ENCODE results near the gene PLEKHG4.

Gene PLEKHG4

GRCh38 chr16:67264277-67264676, 15.1 kb upstream of the PLEKHG4 start:
- DNase-seq, result no peak

- DNase-seq, result no peak
These were observed 14.5 kb upstream of the PLEKHG4 start for GRCh38 chr16:67264866-67265265.

GRCh38 chr16:67265834-67266233, 13.5 kb upstream of the PLEKHG4 start:
- DNase-seq, result no peak

GRCh38 chr16:67268136-67268579, 11.2 kb upstream of the PLEKHG4 start:
- peak; percentile 39 for DNase-seq

- DNase-seq, result no peak
These were observed 9.6 kb upstream of the PLEKHG4 start for GRCh38 chr16:67269766-67270165.

GRCh38 chr16:67270931-67271338, 8.4 kb upstream of the PLEKHG4 start:
- DNase-seq, result no peak

- DNase-seq, result no peak
These were observed 7.9 kb upstream of the PLEKHG4 start for GRCh38 chr16:67271446-67271845.

GRCh38 chr16:67275321-67275720, 4.0 kb upstream of the PLEKHG4 start:
- DNase-seq, result no peak

GRCh38 chr16:67277294-67277998, 1.9 kb upstream of the PLEKHG4 start:
- peak; percentile 82 for DNase-seq

- peak; percentile 50 for DNase-seq
These were observed 1.1 kb upstream of the PLEKHG4 start for GRCh38 chr16:67277999-67278772.

GRCh38 chr16:67278773-67279295, 498 bp upstream of the PLEKHG4 start:
- DNase-seq, result no peak

- DNase-seq, result no peak
These were observed 1.0 kb downstream of the PLEKHG4 start for GRCh38 chr16:67280090-67281015.

GRCh38 chr16:67281536-67282446, 2.5 kb downstream of the PLEKHG4 start:
- DNase-seq, result no peak

- DNase-seq, result no peak
These were observed 3.1 kb downstream of the PLEKHG4 start for GRCh38 chr16:67282447-67282805.

- DNase-seq, result no peak
These were observed 3.9 kb downstream of the PLEKHG4 start for GRCh38 chr16:67283039-67283825.

- DNase-seq, result no peak
These were observed 4.7 kb downstream of the PLEKHG4 start for GRCh38 chr16:67283826-67284555.

- DNase-seq, result no peak
These were observed 5.6 kb downstream of the PLEKHG4 start for GRCh38 chr16:67284699-67285646.

- DNase-seq, result no peak
These were observed 7.3 kb downstream of the PLEKHG4 start for GRCh38 chr16:67286441-67287235.
